HG03108 (cell line): ENCODE measurements around the gene TIMP3.
"Not testable (repeated sequence)": the region's sequence is repeated elsewhere in the genome, so short reads cannot be mapped to it uniquely, and the experiment has no call there.

Experiments used
- ATAC-seq: cut with Tn5 transposase; IDR thresholded peaks from one replicate; pipeline ENCODE4 v1.9.1; 2021; ENCODE audit warnings: moderate library complexity; ENCODE audit not compliant: unreplicated experiment

TIMP3 gene

DNA sequence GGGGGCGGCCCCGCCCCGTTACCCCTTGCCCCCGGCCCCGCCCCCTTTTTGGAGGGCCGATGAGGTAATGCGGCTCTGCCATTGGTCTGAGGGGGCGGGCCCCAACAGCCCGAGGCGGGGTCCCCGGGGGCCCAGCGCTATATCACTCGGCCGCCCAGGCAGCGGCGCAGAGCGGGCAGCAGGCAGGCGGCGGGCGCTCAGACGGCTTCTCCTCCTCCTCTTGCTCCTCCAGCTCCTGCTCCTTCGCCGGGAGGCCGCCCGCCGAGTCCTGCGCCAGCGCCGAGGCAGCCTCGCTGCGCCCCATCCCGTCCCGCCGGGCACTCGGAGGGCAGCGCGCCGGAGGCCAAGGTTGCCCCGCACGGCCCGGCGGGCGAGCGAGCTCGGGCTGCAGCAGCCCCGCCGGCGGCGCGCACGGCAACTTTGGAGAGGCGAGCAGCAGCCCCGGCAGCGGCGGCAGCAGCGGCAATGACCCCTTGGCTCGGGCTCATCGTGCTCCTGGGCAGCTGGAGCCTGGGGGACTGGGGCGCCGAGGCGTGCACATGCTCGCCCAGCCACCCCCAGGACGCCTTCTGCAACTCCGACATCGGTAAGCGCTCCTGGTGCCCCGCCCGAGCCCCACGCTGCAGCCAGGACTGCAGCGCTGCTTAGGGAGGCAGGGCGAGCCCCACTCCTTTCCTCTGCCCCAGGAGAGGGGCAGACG lies at the start of gene TIMP3:
Gene TIMP3, plus strand, starts transcription at position 169 of the 700 bp plus-strand sequence. Its CDS starts 297 bp downstream, at position 466.
- ATAC-seq = no peak

DNA sequence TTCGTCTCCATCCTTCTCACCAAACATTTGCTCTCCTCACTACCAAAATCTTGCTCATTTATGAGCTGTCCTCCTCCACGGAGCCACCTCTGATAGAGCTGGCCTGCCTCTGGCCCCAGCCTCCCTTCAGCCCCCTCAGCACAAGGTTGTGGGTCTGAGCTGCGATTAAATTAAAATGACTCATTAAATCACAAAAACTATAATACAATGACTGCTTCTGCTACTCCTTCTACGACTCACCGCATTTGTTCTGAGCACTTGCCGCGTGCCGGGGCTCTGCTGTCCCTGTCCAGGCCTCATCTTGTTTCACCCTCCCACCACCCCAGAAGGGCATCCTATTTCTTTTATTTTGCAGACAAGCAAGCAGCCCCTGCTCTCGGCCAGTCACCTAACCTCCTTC lies 49.2 kb upstream of the TIMP3 start:
- no peak for ATAC-seq

DNA sequence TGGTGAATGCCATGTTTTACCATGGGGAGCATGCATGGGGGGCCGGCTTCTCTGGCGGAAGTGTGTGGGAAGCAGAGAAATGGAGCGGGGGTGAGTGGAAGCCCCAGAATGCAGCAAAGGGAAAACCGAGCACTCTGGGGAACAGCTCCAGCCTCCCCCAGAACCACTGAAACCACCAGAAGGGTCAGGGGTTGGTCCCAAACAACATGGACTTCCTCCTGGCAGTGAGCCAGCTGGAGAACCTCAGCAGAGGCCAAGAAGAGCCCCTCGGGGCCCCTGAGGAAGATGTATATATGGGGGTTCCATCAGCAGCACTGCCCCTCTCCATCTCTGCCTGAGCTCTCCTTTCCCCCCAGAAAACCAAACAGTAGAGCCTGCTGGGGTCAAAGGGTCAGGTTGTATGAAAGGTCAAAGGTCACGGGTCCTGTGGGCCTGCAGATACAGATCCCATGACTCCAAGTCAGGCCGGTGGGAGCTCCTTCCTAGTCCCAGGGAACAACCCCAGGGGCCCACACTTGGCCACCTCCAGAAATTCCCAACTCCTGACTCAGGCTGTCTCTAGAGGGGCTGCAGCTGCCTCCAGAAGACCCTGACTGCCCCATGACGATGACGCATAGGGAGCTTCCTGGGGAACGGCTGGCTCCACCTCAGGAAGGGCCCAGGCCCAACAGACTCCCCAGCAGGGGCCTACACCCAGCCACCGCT lies 48.5 kb upstream of the TIMP3 start:
- no peak for ATAC-seq

DNA sequence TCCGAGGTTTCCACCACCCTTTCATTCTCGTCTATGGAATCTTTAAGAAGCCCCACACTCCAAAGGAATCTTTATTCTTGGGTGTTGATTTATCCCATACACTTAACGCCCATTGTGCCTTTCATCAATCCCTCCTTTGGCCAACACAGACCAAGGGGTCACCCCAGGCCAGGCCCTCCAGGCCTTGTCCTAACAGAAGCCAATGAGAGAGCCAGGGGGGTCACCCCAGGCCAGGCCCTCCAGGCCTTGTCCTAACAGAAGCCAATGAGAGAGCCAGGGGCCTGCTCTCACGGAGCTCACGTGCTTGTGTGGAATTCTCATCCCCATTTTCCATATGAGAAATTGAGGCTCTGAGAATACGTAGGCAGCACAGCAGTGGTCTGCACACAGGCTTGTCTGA lies 47.9 kb upstream of the TIMP3 start:
- ATAC-seq = no peak

DNA sequence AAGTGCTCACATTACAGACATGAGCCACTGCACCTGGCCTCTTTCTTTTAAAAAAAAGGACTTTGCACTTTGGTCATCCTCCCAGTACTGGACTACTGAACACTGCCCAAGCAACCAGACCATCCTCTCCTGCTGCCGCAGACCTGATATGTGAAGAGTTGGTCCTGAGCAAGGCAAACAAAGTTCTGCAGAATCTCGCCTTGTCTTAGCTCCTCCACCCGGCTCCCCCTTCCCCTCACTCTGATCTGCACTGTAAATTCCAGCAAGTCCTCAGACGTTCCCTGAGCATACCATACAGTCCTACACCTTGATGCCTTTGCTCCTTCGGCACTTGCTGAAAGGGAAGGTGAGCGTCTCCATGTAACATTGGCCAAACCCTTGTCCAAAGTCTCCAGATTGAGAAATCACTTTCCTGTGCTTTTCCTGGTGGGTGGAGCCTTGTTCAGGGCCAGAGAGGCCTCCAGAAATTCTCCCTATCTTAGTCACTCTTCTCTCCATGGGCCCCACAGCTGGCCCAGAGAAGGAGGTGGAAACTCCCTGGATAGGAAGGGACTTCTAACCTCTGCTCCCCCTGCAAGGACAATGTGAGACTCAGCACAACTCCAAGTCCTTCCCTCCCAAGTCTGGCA lies 47.0 kb upstream of the TIMP3 start:
- no peak for ATAC-seq

DNA sequence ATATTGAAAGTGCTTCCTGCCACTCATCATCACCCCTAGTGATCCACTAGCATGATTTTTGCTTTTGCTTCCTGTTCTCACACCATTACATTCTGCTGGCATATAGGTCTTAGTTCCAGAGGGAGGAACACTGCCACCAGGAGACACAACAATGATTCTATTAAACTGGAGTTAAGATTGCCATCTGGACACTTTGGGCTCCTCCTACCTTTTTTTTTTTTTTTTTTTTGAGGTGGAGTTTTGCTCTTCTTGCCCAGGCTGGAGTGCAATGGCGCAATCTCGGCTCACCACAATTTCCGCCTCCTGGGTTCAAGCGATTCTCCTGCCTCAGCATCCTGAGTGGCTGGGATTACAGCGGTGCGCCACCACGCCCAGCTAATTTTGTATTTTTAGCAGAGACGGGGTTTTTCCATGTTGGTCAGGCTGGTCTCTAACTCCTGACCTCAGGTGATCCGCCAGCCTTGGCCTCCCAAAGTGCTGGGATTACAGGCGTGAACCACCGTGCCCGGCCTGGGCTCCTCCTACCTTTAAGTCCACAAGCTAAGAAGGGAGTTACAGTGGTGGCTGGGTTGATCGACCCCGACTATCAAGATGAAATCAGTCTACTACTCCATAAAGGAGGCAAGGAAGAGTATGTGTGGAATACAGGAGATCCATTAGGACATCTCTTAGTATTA lies 44.3 kb upstream of the TIMP3 start:
- not testable (repeated sequence) for ATAC-seq

DNA sequence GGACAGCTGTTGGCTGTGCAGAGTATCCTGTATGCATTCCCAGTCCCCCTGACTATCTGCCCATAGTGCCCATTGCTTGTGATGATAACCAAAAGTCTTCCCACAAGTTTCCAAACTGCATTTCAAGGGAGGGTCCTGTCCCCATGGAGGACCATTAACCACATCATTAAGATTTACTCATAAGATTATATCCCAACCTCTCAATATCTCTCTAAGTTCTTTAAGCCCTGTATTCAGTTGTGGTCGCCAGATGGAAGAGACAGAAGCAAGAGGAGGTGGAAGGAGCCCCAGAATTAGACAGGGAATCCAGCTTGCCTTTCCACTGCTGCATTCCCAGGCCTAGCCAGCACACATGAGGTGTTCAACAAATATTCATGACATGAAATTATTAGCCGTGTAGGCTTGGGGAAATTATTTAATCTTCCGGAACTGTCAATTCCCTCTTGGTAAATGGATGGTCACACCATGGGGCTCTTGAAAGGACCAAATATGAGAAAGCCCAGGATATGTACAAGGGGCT lies 42.6 kb upstream of the TIMP3 start:
- no peak for ATAC-seq

DNA sequence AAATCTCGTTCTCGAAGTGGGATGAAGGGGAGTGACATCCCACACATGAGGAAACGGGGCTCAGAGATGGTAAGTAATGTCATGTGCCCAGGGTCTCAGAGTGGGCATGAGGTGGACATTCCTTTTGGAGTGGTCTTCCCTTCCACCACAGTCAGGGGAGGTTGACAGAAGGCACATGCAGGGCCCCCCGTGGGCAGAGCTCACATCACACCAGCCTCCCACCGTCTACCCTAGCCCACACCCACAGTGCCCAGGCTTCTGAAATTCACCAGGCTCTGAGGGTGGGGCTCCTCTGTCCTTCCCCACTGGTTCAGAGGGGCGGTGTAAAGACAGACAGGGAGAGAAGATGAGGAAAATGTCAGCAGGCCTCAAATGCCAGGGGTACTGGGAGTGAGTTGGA lies 41.1 kb upstream of the TIMP3 start:
- ATAC-seq = no peak

DNA sequence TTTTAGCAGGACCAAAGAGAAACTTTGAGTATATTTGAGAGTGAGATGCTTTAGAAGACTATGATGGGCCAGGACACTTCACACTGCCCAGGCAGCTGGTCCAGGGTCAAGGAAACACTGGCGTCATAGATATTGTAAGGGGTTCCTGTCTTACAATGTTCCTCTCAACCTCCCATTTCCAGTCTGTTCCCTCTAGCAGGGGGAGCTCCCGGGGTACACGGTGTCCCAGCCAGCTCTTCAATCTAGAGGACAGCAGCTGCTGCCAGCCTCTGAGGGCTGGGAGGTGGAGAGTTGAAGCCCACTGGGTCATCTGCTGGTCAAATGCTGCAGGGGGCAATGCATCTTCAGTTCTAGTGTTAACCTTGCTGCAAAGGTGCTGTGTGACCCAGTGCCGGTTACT lies 40.7 kb upstream of the TIMP3 start:
- no peak for ATAC-seq

DNA sequence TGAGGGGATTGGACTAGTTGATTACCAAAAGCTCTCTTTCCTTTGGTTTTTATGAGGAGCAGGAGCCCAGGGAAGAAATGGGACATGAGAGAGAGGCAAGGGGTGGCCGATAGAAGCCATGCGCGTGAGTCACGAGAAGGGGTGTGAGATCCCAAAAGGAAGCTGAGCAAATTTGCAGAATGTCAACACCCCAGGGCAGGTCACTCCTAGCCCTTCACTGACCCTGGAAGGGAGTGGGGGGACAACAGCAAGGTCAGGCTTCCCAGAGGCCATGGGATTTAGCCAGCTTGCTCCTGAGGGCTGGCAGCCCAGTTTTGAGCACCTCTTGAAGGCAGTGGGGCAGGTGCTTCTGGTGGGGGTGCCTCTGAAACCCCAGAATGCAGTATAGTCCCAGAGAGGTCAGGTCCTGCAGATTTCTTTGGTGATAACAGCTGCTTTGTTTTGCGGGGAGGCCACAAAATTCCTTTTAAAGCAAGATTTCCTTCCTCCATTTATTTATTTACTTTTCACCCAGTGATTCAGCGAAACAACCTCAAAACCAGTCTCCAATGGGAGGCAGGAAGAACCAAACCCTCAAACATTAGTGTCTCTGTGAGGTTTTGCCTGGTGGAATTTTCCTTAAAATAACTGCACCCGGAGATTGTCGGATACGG lies 40.1 kb upstream of the TIMP3 start:
- no peak for ATAC-seq

DNA sequence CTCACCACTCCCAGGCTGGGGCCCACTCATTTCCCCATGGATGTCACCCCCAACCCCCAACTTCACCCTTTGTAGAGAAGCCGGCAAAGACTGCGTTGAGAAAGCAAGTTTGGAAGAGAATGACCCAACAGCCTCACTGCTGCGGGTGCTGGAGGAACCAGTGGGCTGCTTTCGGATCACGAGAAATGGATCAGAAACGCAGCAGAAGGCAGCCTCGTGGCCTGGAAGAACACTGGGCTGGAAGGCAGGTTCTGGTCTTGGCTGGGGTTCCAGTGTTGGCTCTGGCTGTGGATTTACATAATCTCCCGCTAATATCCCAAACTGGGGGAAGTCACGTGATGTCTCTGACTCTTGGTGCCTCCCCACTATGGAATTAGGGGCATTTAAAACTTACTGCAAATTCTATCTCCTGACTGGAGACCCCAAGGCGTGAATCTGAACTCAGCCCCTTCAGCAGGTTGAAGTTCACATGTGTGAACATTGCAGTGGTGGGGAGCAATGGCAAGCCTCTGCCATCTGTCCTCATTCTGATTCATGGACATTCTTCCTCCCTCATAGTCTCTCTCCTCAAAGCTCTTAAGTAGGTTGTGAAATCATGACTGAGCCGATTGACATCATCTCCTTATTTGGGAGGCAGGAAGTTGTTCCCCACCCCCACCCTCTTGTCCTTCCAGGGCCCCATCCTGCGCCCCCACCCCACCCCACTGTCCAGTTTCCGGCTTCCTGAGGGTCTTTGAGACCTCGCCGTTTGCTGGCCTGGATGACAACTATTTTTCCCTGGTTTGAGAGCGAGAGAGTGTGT lies 37.0 kb upstream of the TIMP3 start:
- no peak for ATAC-seq

DNA sequence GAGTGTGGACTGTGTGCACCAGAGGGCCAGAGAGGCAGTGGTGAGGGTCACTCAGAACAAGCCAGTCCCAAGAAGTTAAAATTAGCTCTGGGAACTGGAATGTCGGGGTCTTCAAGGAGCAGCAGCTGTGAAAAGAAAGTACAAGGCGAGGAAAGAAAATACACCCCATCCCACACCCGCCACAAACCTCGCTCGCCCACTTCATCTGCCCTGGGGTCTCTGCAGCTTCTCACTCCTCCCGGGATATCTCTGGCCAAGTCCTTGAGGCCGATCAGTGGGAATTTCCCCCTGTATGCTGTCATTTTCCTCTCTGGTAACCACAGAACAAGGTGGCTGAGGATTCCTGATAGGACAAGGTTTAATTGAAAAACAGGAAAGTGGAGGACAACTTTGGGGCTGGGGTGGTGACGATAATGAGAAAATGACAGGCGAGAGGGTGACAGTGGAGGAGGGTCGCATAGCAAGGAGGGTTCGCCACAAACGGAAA lies 36.3 kb upstream of the TIMP3 start:
- no peak for ATAC-seq

DNA sequence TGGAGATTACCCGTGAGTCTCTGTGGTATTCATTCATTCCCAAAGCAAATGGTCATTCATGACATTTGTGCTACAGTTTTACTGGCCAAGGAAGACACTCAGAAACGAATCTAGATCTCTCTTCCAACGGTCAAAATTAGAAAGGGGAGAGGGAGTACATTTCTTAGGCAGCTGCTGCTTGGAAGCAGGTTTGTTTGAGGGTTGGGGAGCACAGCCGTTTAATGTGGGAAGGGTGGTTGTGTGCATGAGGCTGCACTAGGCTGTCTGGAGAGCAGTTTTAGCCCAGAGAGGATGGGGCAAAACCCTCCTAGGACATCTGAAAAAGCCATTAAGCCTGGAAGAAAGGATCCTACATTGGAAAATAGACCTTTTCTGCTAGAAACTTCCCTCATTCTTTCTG lies 29.7 kb upstream of the TIMP3 start:
- ATAC-seq = no peak

DNA sequence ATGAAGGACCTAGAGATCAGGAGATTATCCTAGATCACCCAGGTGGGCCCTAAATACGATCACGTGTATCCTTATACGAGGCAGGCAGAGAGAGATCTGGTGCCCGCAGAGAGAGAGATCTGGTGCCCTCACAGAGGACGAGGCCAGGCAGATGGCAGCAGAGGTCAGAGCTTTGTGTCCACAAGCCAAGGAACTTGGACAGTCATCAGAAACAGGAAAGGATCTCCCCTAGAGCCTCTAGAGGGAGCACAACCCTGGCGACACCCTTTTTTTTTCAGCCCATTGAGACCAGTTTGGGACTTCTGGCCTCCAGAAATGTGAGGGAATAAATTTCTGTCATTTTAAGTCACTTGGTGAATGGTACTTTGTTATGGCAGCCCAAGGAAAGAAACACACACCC lies 25.5 kb upstream of the TIMP3 start:
- ATAC-seq = no peak

DNA sequence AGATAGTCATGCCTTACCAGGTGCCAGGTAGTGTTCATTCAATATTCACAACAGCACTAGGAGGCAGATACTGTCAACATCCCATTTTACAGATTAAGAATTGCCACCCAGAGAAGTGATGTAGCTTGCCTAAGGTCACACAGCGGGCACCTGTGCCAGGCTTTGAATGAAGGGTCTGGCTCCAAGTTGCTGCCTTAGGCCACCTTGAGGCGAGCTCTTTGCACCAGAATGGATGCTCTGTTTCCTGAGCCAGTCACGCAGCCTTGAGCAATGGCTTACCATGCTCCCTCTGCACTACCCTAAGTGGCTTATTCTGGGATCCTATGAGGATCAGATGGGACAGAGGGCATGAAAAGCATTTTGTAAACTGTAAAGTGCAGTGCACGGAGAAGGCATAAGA lies 25.1 kb upstream of the TIMP3 start:
- no peak for ATAC-seq

DNA sequence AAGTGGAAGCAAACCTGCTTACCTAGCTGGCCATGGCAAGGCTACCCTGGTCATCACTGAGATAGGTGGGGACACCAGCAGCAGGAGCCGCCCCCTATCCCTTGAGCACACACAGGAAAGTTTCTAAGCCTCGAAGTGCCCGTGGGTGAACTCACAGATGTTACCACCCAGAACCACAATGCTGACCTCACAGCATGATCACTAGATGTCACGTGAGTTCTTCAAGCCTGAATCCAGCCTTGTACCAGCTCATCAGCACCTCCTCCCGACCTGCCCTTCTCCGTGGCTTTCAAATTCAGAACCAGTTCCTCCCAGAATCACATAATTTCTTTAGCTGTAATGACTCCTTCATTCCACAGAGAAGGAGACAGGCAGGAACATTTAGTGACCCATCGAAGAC lies 24.7 kb upstream of the TIMP3 start:
- ATAC-seq = no peak

DNA sequence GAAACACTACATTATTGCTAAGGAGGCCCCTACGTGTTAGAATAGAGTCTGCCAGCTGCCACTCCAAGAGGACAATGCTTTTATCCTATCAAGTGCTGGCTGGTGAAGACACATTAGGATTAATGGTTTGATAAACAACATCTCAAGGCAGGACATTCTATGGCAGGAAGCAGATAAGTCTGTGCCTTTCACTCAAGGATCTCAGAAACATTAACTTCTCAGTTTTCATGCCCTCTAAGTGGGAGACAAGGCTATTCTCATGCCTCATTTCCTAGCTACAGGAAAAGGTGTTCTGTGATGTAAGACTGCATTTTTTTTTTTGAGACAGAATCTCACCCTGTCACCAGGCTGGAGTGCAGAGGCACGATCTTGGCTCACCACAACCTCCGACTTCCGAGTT lies 23.5 kb upstream of the TIMP3 start:
- ATAC-seq = no peak

DNA sequence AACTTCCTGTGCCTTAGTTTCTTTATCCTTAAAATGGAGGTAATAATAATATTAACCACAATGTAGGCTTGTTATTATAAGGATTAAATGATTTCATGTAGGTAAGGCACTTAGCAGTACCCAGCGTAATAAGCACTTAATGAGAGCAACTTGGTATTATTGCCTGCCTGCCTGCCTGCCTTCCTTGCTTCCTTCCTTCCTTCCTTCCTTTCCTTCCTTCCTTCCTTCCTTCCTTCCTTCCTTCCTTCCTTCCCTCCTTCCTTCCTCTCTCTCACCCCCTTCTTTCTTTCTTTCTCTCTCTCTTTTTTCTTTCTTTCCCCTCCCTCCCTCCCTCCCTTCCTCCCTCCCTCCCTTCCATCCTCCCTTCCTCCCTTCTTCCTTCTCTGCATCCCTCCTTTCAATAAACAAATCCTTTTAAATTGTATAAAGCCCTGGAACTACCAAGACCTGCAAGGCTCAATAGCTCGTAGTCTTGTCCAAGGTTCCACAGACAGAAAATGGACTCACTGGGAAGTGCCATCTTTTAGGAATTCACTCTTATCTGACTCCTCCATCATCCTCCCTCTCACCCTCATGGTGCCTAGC lies 20.7 kb upstream of the TIMP3 start:
- no peak for ATAC-seq

DNA sequence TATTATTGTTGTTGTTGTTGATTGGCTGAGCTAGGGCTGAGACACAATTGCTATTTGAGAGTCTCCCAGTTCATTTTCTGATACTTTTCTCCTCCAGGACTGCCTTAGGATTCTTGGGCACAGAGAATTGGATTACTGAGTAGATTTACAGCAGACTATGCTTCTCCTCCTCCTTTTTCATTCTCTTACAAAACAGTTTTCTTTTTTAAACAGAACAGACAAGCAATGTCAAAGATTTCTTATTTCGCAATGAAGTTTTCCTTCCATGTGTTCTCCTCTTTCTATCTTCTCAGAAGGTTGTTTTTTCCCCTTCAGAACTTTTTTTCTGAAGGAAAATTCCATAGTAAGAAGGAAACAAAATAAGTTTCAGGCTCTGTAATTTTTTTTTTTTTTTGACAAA lies 19.8 kb upstream of the TIMP3 start:
- ATAC-seq = no peak
